Adrenal gland (tissue), 5 donors: ENCODE measurements around the gene UBASH3B.
"Not testable (repeated sequence)": the region's sequence is repeated elsewhere in the genome, so short reads cannot be mapped to it uniquely, and the experiment has no call there.

Experiments used
- CTCF ChIP-seq, 6 experiments: fragments of 450-650 bp in 4 of 6; fragments of 200-600 bp in 2 of 6; sonication (generic) in 1 of 6; IDR thresholded peaks; 1 replicate in 5 of 6; 2 replicates in 1 of 6; pipeline versions ENCODE4 v1.5.1 to v1.8.0; 2016 to 2021; ENCODE audit warnings: antibody characterized with exemption in 6 of 6, mild to moderate bottlenecking in 2 of 6, moderate library complexity in 1 of 6
- POLR2A ChIP-seq, 2 donors: fragments of 450-650 bp; IDR thresholded peaks; one replicate each; pipeline ENCODE4 v1.6.1; 2017; ENCODE audit warnings: antibody characterized with exemption in 2 of 2, mild to moderate bottlenecking in 2 of 2, moderate library complexity in 1 of 2
- donor health status: DM: no; HTN: no; CAD: no.

GRCh38 chr11:122863154-122863553, 207.6 kb downstream of the UBASH3B start:
- not testable (repeated sequence) for TF ChIP-seq CTCF, POLR2A (IDR thresholded peaks at IDR 0.05)
